Fibroblast of villous mesenchyme (primary cell): ENCODE measurements around the gene MCF2L2. TPM values are rescaled to one million over a fixed set of nuclear protein-coding genes. Genes with fewer than 3 reads are reported as not detected.

ENCODE experiments used
- DNase-seq: peaks from one replicate; pipeline ENCODE4 v3.0.0-alpha.2; 2010; ENCODE audit warnings: low read depth
- H3K4me3 ChIP-seq: 2 replicates; pipeline ENCODE4 v1.5.1; 2011; ENCODE audit warnings: low read depth, mild to moderate bottlenecking, low read length
- small RNA-seq: library from RNA; depleted of rRNA; stranded (forward); fragments of <200 nt; gene quantifications from one replicate; pipeline ENCODE3, GENCODE V24; 2012
- total RNA-seq: library from RNA; depleted of rRNA; stranded (reverse); fragments of >200 nt; gene quantifications from 2 replicates; pipeline ENCODE4 v1.2.3, GENCODE V29; 2012
- TF ChIP-seq, protein P1 (sequence below): IDR thresholded peaks from 2 replicates; pipeline ENCODE4 v1.5.1; 2012; ENCODE audit warnings: low read depth, mild to moderate bottlenecking, low read length; ENCODE audit not compliant: insufficient read depth

Gene MCF2L2
- total RNA-seq, 1 donor: 0.43 TPM

DNA sequence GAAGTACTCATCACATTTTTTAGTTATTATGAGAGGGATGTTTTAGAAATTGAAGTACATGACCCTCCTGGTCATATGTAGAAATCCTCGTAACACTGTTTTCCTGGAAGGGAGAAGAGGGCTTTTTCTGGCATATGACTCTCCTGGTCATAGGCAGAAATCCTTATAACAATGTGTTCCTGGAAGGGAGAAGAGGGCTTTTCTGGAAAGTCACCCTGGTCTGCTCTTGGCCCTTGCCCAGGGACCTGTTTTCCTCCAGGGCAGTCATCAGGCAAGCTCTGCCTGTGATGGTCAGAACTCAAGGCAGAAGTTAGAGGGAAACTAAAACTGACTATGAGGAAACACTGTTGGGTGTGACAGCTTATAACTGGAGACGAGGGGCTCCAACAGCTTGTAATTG is 293.6 kb downstream of the MCF2L2 start:
- no peak overlapping the region for H3K4me3 ChIP-seq
- TF ChIP-seq, protein P1, sequence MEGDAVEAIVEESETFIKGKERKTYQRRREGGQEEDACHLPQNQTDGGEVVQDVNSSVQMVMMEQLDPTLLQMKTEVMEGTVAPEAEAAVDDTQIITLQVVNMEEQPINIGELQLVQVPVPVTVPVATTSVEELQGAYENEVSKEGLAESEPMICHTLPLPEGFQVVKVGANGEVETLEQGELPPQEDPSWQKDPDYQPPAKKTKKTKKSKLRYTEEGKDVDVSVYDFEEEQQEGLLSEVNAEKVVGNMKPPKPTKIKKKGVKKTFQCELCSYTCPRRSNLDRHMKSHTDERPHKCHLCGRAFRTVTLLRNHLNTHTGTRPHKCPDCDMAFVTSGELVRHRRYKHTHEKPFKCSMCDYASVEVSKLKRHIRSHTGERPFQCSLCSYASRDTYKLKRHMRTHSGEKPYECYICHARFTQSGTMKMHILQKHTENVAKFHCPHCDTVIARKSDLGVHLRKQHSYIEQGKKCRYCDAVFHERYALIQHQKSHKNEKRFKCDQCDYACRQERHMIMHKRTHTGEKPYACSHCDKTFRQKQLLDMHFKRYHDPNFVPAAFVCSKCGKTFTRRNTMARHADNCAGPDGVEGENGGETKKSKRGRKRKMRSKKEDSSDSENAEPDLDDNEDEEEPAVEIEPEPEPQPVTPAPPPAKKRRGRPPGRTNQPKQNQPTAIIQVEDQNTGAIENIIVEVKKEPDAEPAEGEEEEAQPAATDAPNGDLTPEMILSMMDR: no peak
- no peak for DNase-seq

DNA sequence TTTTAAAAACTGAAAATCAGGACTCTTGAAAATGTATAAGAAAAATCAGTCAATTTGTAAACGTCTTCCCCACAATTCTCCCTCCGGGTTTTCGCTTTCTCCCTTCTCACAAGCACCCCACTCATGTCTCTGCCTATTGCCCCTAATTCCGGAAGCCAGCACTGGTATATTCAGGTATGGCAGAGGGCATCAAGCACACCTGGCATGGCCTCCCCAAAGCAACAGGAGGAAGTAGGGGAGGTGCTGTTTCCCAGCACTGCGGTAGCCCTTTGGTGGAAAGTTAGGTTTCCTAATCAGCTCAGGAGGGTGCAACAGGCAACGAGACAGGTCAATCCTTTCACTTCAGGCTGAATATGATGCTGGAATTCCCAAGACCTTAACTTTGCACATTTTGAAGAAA is 296.0 kb downstream of the MCF2L2 start:
- TF ChIP-seq, protein P1: no peak
- no peak overlapping the region for H3K4me3 ChIP-seq
- DNase-seq: no peak

DNA sequence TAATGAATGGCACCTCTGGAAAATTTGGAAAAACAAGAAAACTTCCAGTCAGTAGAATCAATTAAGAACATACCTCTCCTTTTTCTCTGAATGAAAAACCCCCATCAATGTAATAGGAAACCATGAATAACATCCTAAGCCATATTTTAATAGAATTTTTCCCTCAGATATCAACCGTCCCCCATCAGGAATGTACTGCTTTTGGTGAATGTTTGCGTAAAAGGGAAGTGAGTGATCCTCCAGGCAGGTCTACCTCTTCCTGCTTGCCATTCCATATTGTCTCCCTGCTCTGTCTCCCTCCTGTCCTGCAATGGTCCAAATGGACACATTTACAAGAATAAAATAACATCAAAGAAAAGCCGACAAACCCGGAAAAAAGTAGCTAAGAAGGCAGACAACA is 296.7 kb downstream of the MCF2L2 start:
- TF ChIP-seq, protein P1: no peak
- DNase-seq: no peak
- H3K4me3 ChIP-seq: no peak overlapping the region

DNA sequence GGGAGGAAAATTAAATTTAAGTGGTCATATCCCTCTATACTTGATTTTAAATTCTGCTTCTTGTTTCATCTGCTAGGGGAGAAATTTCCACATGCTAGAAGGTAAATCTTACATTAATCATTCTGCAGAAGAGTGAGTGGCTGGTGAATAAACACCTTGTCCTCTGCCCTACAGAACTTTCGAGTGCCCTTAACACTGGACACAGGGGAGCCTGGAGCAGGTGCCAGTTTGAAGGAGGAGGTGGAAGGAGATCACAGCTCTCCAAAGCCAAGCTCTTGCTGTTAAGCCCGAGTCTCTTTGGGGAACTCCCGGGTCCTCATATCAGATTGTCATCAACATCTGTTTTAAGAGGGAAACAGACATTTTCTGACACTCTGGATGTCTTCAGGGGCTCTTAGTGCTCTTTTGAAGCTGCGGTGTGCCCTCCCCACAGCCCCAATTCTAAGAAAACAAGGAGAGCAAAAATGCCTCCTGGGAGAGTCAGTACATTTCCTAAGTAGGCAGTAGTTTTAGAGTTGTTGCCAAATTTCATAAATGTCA is 297.2 kb downstream of the MCF2L2 start:
- no peak for DNase-seq
- no peak overlapping the region for H3K4me3 ChIP-seq
- TF ChIP-seq, protein P1: no peak

DNA sequence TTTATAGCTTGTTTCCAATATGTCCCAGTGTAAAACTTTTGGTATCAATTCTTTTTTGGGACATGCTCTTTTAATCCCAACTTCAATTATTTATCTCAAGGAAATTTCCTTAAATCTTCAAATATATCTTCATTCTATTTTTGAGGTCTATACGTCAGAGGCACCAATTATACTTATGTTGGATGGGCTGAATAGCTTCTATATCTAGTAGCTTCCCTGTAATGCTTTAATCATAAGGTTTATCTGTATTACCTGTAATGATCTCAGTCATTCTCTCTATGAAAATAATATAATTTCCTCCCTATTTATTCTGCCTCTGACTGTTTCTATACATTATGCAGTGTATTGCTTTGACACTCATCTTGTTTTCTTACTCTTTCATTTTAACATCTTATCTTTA is 299.2 kb downstream of the MCF2L2 start:
- no peak overlapping the region for H3K4me3 ChIP-seq
- TF ChIP-seq, protein P1: no peak
- DNase-seq: no peak

DNA sequence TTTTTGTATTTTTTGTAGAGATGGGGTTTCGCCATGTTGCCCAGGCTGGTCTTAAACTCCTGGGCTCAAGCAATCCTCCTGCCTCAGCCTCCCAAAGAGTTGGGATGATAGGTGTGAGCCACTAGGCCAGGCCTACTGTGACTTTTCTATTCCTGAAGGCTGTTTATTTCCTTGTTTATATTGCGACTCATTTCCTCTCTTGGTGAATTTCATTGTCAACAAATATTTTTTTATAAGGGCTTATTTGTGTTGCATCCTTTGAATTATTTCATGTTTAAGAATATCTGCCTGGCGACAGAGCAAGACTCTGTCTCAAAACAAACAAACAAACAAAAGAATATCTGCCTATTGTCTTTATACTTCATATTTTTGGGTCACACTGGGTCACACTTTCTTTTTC is 299.7 kb downstream of the MCF2L2 start:
- H3K4me3 ChIP-seq: no peak overlapping the region
- DNase-seq: no peak
- TF ChIP-seq, protein P1: no peak

Small RNA genes lying within 50 kb of the gene (small RNA-seq; reads per million reads assigned to genes)
- gene RF00092 (not detected), gene RF00394 (not detected), gene RF01241 (not detected), gene RNA5SP151 (not detected), gene SNORA63D (4.0 reads per million, percentile 77 among the genes with 10 or more reads in this experiment)

Other genes with a start within 250 kb of the MCF2L2 start
- gene B3GNT5, start 175.4 kb downstream of the MCF2L2 start, total RNA-seq: 3.2 and 6.0 TPM in 2 replicates
- gene KLHL6, start 127.1 kb upstream of the MCF2L2 start, total RNA-seq: not detected in 2 replicates
- gene KLHL24, start 207.0 kb upstream of the MCF2L2 start, total RNA-seq: 39.9 and 47.9 TPM in 2 replicates